H1 (cell line): Measurements from ENCODE around the gene RAB2B. TPM values are rescaled to one million over a fixed set of nuclear protein-coding genes. Genes with fewer than 3 reads are reported as not detected.

Experiments
- CHD7 ChIP-seq: fragments of 300-600 bp; sonication (generic); IDR thresholded peaks from 2 replicates; pipeline ENCODE4 v1.7.1; 2012; ENCODE audit warnings: low read length, moderate library complexity, mild to moderate bottlenecking, inconsistent platforms; ENCODE audit not compliant: insufficient replicate concordance
- USF2 ChIP-seq: IDR thresholded peaks from 2 replicates; pipeline ENCODE4 v1.6.1; 2011; ENCODE audit warnings: low read length, improper control_type of control experiment
- polyA plus RNA-seq, 7 experiments: library from polyadenylated mRNA; depleted of rRNA in 3 of 7; stranded (reverse) in 5 of 7; unstranded in 2 of 7; fragments of >200 nt in 5 of 7; fragments of 200-250 nt in 2 of 7; gene quantifications; 1 replicate in 5 of 7; 2 replicates in 1 of 7; 4 replicates in 1 of 7; pipeline versions ENCODE4 v1.2.1 to v1.2.3, GENCODE V29; 2011 to 2013; ENCODE audit warnings: missing spikeins in 2 of 7, mixed read lengths in 2 of 7
- total RNA-seq: library from RNA; stranded (reverse); fragmentation: NEBNext Ultra II Directional; extraction: Animal tissue kit (Norgen Biotek cat#: 25700); gene quantifications from 2 replicates; pipeline ENCODE4 v1.2.1, GENCODE V29; 2021

The RAB2B gene
- total and polyA plus RNA-seq, 2 of the 8 experiments (the other 6 are each of a cell fraction or from before 2014, with no cell fraction given): 23.4 to 26.1 TPM

GRCh38 chr14:21467616-21468015, 9.1 kb downstream of the RAB2B start (continued):
- TF ChIP-seq USF2 (no peak), CHD7 (no peak)
